Neutrophil (primary cell): ENCODE measurements around the gene ADGRG3.

Experiments
- H3K27ac ChIP-seq: fragments of 200-600 bp; sonication (generic); 2 replicates; pipeline ENCODE4 v1.5.1; 2016; ENCODE audit warnings: mild to moderate bottlenecking, moderate library complexity
- H3K27me3 ChIP-seq: fragments of 200-600 bp; sonication (generic); 2 replicates; pipeline ENCODE4 v1.6.0; 2016; ENCODE audit warnings: mild to moderate bottlenecking
- H3K36me3 ChIP-seq: fragments of 200-600 bp; sonication (generic); 2 replicates; pipeline ENCODE4 v1.5.1; 2017
- H3K4me1 ChIP-seq, 2 experiments: fragments of 200-600 bp in 1 of 2; sonication (generic) in 1 of 2; 1 replicate in 1 of 2; 2 replicates in 1 of 2; pipeline versions ENCODE4 v1.5.1 to v1.6.1; 2013 to 2016; ENCODE audit warnings: low read depth in 1 of 2, low read length in 1 of 2, mild to moderate bottlenecking in 1 of 2, moderate library complexity in 1 of 2; ENCODE audit not compliant: control insufficient read depth in 1 of 2, insufficient read depth in 1 of 2
- H3K4me3 ChIP-seq, 2 experiments: fragments of 200-600 bp in 1 of 2; sonication (generic) in 1 of 2; 1 replicate in 1 of 2; 2 replicates in 1 of 2; pipeline ENCODE4 v1.5.1; 2013 to 2016; ENCODE audit warnings: low read depth in 1 of 2, low read length in 1 of 2, mild to moderate bottlenecking in 1 of 2, moderate library complexity in 1 of 2
- H3K9me3 ChIP-seq: fragments of 200-600 bp; sonication (generic); 2 replicates; pipeline ENCODE4 v1.5.1; 2016
- TF ChIP-seq, protein P1 (sequence below): fragments of 200-600 bp; sonication (generic); IDR thresholded peaks from 2 replicates; pipeline ENCODE4 v1.5.1; 2016; ENCODE audit warnings: antibody characterized with exemption

ADGRG3 gene

DNA sequence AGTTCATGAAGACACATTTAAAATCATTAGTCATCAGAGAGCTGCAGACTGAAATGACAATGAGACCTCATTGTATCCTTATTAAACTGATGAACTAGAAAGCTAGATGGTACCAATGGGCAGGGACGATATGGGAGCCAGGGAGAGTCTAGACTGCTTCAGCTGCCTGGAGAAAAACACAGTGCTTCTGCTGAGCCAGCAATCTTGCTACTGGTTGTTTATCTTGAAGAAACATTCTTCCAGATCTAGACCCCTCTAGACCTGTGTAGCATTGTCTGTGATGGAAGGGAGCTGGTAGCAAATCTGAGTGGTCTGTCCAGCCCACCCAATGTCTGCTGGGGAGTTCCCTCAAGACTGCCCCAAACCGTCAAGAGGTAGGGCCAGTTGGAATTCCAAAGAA lies 24.5 kb downstream of the ADGRG3 start:
- no peak overlapping the region for H3K4me3 ChIP-seq
- TF ChIP-seq, protein P1, sequence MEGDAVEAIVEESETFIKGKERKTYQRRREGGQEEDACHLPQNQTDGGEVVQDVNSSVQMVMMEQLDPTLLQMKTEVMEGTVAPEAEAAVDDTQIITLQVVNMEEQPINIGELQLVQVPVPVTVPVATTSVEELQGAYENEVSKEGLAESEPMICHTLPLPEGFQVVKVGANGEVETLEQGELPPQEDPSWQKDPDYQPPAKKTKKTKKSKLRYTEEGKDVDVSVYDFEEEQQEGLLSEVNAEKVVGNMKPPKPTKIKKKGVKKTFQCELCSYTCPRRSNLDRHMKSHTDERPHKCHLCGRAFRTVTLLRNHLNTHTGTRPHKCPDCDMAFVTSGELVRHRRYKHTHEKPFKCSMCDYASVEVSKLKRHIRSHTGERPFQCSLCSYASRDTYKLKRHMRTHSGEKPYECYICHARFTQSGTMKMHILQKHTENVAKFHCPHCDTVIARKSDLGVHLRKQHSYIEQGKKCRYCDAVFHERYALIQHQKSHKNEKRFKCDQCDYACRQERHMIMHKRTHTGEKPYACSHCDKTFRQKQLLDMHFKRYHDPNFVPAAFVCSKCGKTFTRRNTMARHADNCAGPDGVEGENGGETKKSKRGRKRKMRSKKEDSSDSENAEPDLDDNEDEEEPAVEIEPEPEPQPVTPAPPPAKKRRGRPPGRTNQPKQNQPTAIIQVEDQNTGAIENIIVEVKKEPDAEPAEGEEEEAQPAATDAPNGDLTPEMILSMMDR: no peak
- peaks cover 78 to 80% of the 10 kb centered on the region in 2 experiments for H3K4me1 ChIP-seq
- H3K9me3 ChIP-seq: no peaks in the 10 kb centered on the region
- peaks cover 28% of the 10 kb centered on the region for H3K36me3 ChIP-seq
- H3K27ac ChIP-seq: peak overlapping the region; percentile 96
- H3K27me3 ChIP-seq: no peaks in the 10 kb centered on the region

DNA sequence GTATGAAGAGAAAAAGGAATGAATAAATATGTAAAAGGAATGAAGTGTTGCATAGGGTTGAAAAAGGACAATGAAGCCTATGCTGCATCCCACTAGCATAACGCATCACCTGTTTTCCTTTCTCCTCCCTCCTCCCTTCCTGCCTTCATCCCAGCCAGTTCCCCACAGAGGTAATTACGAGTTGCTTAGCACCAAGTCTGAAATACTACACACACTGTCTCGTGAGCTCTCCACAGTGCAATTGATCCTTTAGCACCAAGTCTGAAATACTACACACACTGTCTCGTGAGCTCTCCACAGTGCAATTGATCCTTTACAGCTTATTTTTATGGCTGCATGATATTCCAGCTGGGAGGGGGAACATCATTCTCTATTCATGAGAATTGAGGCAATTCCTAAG lies 25.4 kb downstream of the ADGRG3 start:
- peaks cover 69 to 71% of the 10 kb centered on the region in 2 experiments for H3K4me1 ChIP-seq
- no peaks in the 10 kb centered on the region for H3K27me3 ChIP-seq
- no peak overlapping the region for H3K4me3 ChIP-seq
- peaks cover 20% of the 10 kb centered on the region for H3K36me3 ChIP-seq
- peak overlapping the region; percentile 96 for H3K27ac ChIP-seq
- H3K9me3 ChIP-seq: no peaks in the 10 kb centered on the region
- TF ChIP-seq, protein P1: no peak

DNA sequence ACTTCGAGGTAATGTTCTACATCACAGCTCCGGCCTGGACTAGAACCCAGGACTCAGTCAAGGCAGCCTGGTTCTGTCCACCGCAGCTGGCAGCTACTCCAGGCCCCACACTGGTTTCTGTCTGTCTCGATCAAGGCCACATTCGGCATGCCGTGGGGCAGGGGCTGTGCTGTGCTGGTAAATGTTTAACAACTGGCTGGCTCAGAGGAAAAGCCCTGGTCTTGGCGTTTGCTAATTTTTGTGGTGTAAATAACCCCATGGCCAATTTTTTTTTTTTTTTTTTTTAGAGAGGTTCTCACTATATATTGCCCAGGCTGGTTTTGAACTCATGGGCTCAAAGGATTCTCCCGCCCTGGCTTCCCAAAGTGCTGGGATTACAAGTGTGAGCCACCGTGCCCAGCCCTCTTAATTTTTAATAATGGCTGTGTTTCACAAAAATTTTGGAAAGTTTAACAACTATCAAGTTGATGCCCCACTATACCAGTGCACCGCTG lies 26.2 kb downstream of the ADGRG3 start:
- H3K4me1 ChIP-seq: peaks cover 62 to 64% of the 10 kb centered on the region in 2 experiments
- H3K4me3 ChIP-seq: peak overlapping the region; percentile 50 to 56

DNA sequence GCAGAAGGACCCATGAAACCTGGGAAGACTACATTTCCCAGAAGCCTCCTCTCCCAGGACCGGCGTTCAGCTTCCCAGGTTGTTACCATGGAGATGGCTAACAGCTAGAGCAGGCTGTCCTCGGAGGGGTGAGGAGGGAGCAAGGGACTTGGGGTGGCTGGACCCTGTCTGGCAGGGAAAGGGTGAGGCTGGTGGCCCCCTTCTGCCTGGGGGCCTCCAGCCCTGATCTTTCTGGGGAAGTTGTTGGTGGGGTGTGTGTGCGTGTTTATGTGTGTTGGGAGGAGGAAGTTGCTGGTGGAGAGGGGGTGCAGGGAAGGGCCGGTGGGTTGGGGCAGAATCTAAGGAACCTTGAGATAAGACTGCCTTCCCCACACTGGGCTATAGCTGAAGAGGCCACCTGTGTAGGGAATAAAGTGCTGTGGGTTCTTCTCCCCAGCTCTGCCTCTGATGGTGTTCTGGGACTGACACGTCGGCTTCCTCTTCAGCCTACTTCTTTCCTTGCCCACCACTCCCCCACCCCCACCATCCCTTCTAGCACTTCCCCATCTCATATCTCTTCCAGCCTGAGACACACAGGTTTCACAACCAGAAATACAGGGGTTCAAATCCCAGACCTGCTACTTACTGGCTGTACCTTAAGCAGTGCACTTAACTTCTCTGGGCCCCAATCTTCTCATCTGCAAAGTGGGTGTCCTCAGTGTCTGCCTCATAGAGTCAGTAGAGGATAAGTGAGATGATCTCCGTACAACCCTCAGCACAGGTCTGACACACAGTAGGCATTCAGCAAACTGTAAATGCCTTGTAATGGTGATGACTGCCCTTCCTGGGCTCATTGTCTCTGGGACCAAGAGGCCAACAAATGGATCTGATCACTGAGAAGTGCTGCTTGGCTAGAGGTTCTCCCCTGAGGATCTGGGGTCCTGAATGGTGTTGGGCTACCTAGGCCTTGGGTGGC lies 26.9 kb downstream of the ADGRG3 start, which contains the start of gene DRC7:
Gene DRC7, plus strand, starts transcription at position 82 of the 955 bp plus-strand sequence. CDS start 3,144 bp downstream, outside the sequence.
- TF ChIP-seq, protein P1: no peak
- peak within 1 kb of the TSS; percentile 96 for H3K27ac ChIP-seq
- H3K9me3 ChIP-seq: no peaks in the 10 kb centered on the region
- peaks cover 55 to 56% of the 10 kb centered on the region in 2 experiments for H3K4me1 ChIP-seq
- peaks cover 6% of the 10 kb centered on the region for H3K36me3 ChIP-seq
- H3K4me3 ChIP-seq: peak within 1 kb of the TSS; percentile 50 to 56
- H3K27me3 ChIP-seq: no peaks in the 10 kb centered on the region

More for the DNA sequence above, 26.2 kb downstream of the ADGRG3 start:
- Histone ChIP-seq H3K27me3 (no peaks in the 10 kb centered on the region), H3K27ac (peak overlapping the region; percentile 96), H3K36me3 (peaks cover 13% of the 10 kb centered on the region), H3K9me3 (no peaks in the 10 kb centered on the region)
- TF ChIP-seq, protein P1: no peak

DNA sequence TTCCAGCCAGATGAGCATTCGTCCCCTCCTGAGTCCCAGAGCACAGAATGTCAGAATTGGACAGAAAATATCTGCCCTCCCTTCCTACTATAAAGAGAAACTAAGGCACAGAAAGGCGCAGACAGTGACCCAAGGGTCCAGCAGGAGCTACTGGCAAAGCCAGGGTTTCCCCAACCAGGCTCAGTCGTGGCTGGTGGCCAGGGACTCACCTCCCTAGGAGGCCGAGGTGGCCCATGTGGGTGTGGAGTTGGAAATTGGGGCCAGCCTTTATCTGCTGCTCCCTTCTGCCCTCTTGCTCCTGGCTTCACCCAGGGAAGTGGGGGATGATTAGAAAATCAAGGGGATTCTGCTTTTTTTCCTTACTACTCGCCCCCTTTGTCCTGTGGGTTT lies 27.6 kb downstream of the ADGRG3 start:
- H3K9me3 ChIP-seq: no peaks in the 10 kb centered on the region
- no peaks in the 10 kb centered on the region for H3K27me3 ChIP-seq
- peak overlapping the region; percentile 50 to 56 for H3K4me3 ChIP-seq
- no peaks in the 10 kb centered on the region for H3K36me3 ChIP-seq
- peak overlapping the region; percentile 96 for H3K27ac ChIP-seq
- H3K4me1 ChIP-seq: peaks cover 48 to 50% of the 10 kb centered on the region in 2 experiments
- TF ChIP-seq, protein P1: no peak
